Ascending aorta (tissue), 2 donors: ENCODE measurements around the gene DNAH11. TPM values are rescaled to one million over a fixed set of nuclear protein-coding genes. Genes with fewer than 3 reads are reported as not detected.

Experiments
- DNase-seq, 2 donors: peaks; one replicate each; pipeline ENCODE4 v3.0.0-alpha.2; 2019; ENCODE audit warnings: low spot score in 2 of 2
- H3K27ac ChIP-seq, 2 donors: fragments of 200-600 bp; sonication (generic); one replicate each; pipeline ENCODE4 v1.5.1; 2016 to 2017; ENCODE audit warnings: mild to moderate bottlenecking in 1 of 2
- H3K27me3 ChIP-seq: fragments of 200-600 bp; sonication (generic); one replicate; pipeline ENCODE4 v1.5.1; 2017
- H3K36me3 ChIP-seq, 2 donors: fragments of 200-600 bp; sonication (generic); one replicate each; pipeline ENCODE4 v1.5.1; 2016
- H3K4me1 ChIP-seq, 2 donors: fragments of 200-600 bp; sonication (generic); one replicate each; pipeline ENCODE4 v1.5.1; 2016 to 2017; ENCODE audit warnings: mild to moderate bottlenecking in 1 of 2
- H3K4me3 ChIP-seq, 2 donors: fragments of 200-600 bp; sonication (generic); one replicate each; pipeline ENCODE4 v1.5.1; 2016 to 2017; ENCODE audit warnings: mild to moderate bottlenecking in 1 of 2
- H3K9me3 ChIP-seq, 2 donors: fragments of 200-600 bp; sonication (generic); one replicate each; pipeline ENCODE4 v1.5.1; 2016
- CTCF ChIP-seq, 3 experiments: fragments of 200-600 bp in 2 of 3; fragments of 450-650 bp in 1 of 3; sonication (generic) in 2 of 3; IDR thresholded peaks; one replicate each; pipeline ENCODE4 v1.5.1; 2016 to 2019; ENCODE audit warnings: antibody characterized with exemption in 3 of 3, mild to moderate bottlenecking in 1 of 3, moderate library complexity in 1 of 3
- intact Hi-C: fragments of 100-400 bp; cut with DNase I; formaldehyde crosslinking; loops from one replicate; pipeline ENCODE4 v1.15.1; 2023
- total RNA-seq: library from RNA; depleted of rRNA; stranded (reverse); fragments of >200 nt; gene quantifications from one replicate; pipeline ENCODE4 v1.1.0, GENCODE V29; 2016

The DNAH11 gene
- total RNA-seq, 1 donor from 2014 or later = 0.75 TPM

DNA sequence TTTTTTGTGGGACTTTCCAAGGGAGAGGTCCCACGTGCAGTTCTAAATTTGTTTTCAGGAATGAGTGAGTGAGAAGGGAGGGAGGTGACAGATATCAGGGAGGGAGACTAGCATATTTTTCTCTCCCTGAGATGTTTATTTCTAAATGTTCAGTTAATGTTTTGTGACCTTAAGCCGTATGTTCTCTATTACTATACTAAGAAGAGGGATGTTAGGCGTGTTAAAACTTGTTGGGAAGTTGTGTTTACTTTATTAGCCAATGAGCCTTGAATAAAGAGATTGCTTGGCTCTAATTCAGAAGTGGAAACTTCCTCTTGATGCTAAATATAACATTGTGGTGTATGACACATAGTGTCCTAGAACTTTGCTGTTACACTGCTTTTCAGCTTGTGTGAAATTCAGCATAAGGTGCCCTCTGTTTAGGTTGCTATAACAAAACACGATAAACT, 37.3 kb downstream of the DNAH11 start:
- no peaks in the 10 kb centered on the region for H3K9me3 ChIP-seq
- H3K27me3 ChIP-seq = no peaks in the 10 kb centered on the region
- intact Hi-C loops = loop anchor here (5.0 kb wide), 1 partner anchor 37 kb away; no protein-coding TSS in a partner anchor
- no peaks in the 10 kb centered on the region for H3K36me3 ChIP-seq
- peak overlapping the region in 1 of 2 donors; percentile 19 for H3K27ac ChIP-seq
- no peak for DNase-seq
- no peaks in the 10 kb centered on the region for H3K4me1 ChIP-seq
- no peak overlapping the region for H3K4me3 ChIP-seq
- no peak for TF ChIP-seq CTCF (IDR thresholded peaks at IDR 0.05)

DNA sequence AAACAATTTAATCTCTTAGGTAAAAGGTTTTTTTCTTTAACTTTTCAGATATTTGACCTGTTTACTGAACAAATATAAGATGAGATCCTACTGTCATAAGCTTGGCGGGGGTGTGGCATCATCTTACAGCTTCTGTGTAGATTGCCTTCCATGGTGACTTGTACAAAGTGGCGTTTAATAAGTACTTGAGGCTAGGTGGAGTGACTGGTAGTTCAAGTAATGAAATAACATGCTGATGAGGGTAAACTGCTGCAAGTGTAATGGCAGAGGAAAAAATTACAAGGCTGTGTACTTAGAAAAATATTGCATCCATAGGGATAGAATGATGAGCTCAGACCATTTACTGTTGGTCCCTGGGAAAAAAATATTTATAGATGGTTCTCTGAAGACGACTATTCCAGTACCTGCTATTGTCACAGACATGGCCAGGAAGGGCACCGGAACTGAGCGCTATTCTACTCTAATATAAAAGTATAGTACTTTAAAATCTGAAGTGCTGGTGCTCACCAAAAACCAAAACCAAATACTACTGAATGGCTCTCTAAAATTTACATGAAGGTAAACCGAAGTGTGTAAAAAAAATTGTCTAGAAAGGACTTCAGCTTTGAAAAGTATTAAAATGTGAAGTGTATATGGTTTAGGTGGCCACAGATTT, 42.4 kb downstream of the DNAH11 start:
- intact Hi-C loops = no loop called here
- TF ChIP-seq CTCF (IDR thresholded peaks at IDR 0.05) = no peak

GRCh38 chr7:21587139-21587784, 44.4 kb downstream of the DNAH11 start:
- intact Hi-C loops = no loop called here
- Histone ChIP-seq H3K9me3 (no peaks in the 10 kb centered on the region), H3K36me3 (no peaks in the 10 kb centered on the region), H3K4me3 (no peak overlapping the region), H3K4me1 (no peaks in the 10 kb centered on the region), H3K27me3 (no peaks in the 10 kb centered on the region), H3K27ac (no peak overlapping the region)
- TF ChIP-seq CTCF (IDR thresholded peaks at IDR 0.05) = no peak
- no peak for DNase-seq

More for the DNA sequence above, 42.4 kb downstream of the DNAH11 start:
- Histone ChIP-seq H3K4me1 (no peaks in the 10 kb centered on the region), H3K36me3 (no peaks in the 10 kb centered on the region), H3K9me3 (no peaks in the 10 kb centered on the region), H3K27me3 (no peaks in the 10 kb centered on the region), H3K27ac (no peak overlapping the region), H3K4me3 (no peak overlapping the region)
- no peak for DNase-seq

- intact Hi-C loops = no loop called here
- Histone ChIP-seq H3K4me1 (no peaks in the 10 kb centered on the region), H3K9me3 (no peaks in the 10 kb centered on the region), H3K27me3 (no peaks in the 10 kb centered on the region), H3K4me3 (no peak overlapping the region), H3K36me3 (no peaks in the 10 kb centered on the region), H3K27ac (no peak overlapping the region)
- DNase-seq = no peak
- TF ChIP-seq CTCF (IDR thresholded peaks at IDR 0.05) = no peak
These were observed 54.0 kb downstream of the DNAH11 start for GRCh38 chr7:21596801-21597200.

DNA sequence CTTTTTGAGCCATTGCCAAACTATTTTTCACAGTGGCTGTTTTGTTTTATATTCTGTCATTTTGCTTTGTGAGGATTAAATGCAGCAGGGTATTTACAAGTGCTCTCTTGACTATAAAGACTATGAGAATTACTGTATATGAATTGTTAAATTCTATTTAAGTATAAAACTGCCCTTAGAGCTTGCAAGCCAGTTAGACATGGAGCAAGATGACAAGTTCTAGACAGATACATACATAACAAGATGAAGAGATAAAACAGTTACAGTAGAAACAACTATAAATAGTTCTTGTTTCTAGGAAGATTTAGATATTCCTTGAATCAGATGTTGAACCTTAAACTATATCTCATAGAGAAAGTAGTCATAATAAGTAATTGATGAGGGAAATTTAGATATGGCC, 60.6 kb downstream of the DNAH11 start:
- no peaks in the 10 kb centered on the region for H3K27me3 ChIP-seq
- no peak for TF ChIP-seq CTCF (IDR thresholded peaks at IDR 0.05)
- no peaks in the 10 kb centered on the region for H3K9me3 ChIP-seq
- H3K4me3 ChIP-seq = no peak overlapping the region
- no peak overlapping the region for H3K27ac ChIP-seq
- DNase-seq = no peak
- intact Hi-C loops = no loop called here
- no peaks in the 10 kb centered on the region for H3K36me3 ChIP-seq
- no peaks in the 10 kb centered on the region for H3K4me1 ChIP-seq
